SKM-1 (cell line): ENCODE data around the gene REC8.

Experiments
- DNase-seq: peaks from one replicate; lab custom pipeline; 2025; ENCODE audit not compliant: unreplicated experiment; lab: John Stamatoyannopoulos, UW

The REC8 gene

GRCh38 chr14:24138396-24139271, 33.2 kb upstream of the REC8 start:
- no peak for DNase-seq

- no peak for DNase-seq
Observed at GRCh38 chr14:24139272-24139934, 32.5 kb upstream of the REC8 start.

- DNase-seq = peak; percentile 72
Observed at GRCh38 chr14:24141097-24141880, 30.6 kb upstream of the REC8 start, which contains the start of gene EMC9. EMC9 (minus strand) TSS chr14:24141591; CDS start chr14:24141304, 287 bp downstream.

- no peak for DNase-seq
Observed at GRCh38 chr14:24143511-24143910, 28.4 kb upstream of the REC8 start.

- no peak for DNase-seq
Observed at GRCh38 chr14:24144451-24144850, 27.4 kb upstream of the REC8 start.

GRCh38 chr14:24145219-24145618, 26.7 kb upstream of the REC8 start:
- DNase-seq = no peak

GRCh38 chr14:24145690-24146452, 26.0 kb upstream of the REC8 start:
- DNase-seq = no peak

- DNase-seq = peak; percentile 58
Observed at GRCh38 chr14:24146453-24146977, 25.4 kb upstream of the REC8 start, which contains the start of gene PSME2. PSME2 (minus strand) TSS chr14:24146610; CDS start chr14:24146581, 29 bp downstream.

GRCh38 chr14:24146978-24147760, 24.7 kb upstream of the REC8 start, which contains the start of gene RNF31:
RNF31 (plus strand) TSS chr14:24147498; CDS start chr14:24147699, 201 bp downstream.
- peak; percentile 92 for DNase-seq

- no peak for DNase-seq
Observed at GRCh38 chr14:24147761-24148428, 24.0 kb upstream of the REC8 start.

GRCh38 chr14:24149302-24149969, 22.4 kb upstream of the REC8 start:
- no peak for DNase-seq

- no peak for DNase-seq
Observed at GRCh38 chr14:24150061-24150460, 21.8 kb upstream of the REC8 start.

GRCh38 chr14:24150567-24150966, 21.3 kb upstream of the REC8 start:
- DNase-seq = no peak

- no peak for DNase-seq
Observed at GRCh38 chr14:24150993-24151392, 20.9 kb upstream of the REC8 start.

- no peak for DNase-seq
Observed at GRCh38 chr14:24151404-24152080, 20.3 kb upstream of the REC8 start.

GRCh38 chr14:24155100-24155499, 16.8 kb upstream of the REC8 start:
- DNase-seq = no peak

GRCh38 chr14:24156840-24157239, 15.0 kb upstream of the REC8 start:
- no peak for DNase-seq

GRCh38 chr14:24157331-24157730, 14.5 kb upstream of the REC8 start:
- no peak for DNase-seq
